Body of pancreas (tissue), 4 donors: ENCODE data around the gene TMF1. TPM values are rescaled to one million over a fixed set of nuclear protein-coding genes. Genes with fewer than 3 reads are reported as not detected.

Experiments used
- ATAC-seq: fragments of 150-250 bp; one replicate; pipeline ENCODE4 v1.9.1; 2016
- DNase-seq, 4 donors: peaks; one replicate each; pipeline ENCODE4 v3.0.0-alpha.2; 2019
- H3K27ac ChIP-seq, 4 donors: fragments of 200-600 bp; sonication (generic); 1 replicate in 3 of 4; 2 replicates in 1 of 4; pipeline versions ENCODE4 v1.5.1 to v1.6.1; 2016 to 2019; ENCODE audit warnings: mild to moderate bottlenecking in 1 of 4, mixed read lengths in 1 of 4, moderate library complexity in 1 of 4
- H3K27me3 ChIP-seq, 2 donors: fragments of 200-600 bp; sonication (generic); one replicate each; pipeline ENCODE4 v1.6.0; 2016; ENCODE audit warnings: mild to moderate bottlenecking in 1 of 2
- H3K36me3 ChIP-seq, 2 donors: fragments of 200-600 bp; sonication (generic); replicated peaks in 1 of 2; 2 replicates each; pipeline ENCODE4 v1.5.1; 2016; ENCODE audit warnings: low read depth in 2 of 2; ENCODE audit not compliant: insufficient read depth in 1 of 2
- H3K4me1 ChIP-seq: fragments of 200-600 bp; sonication (generic); one replicate; pipeline ENCODE4 v1.6.0; 2016
- H3K4me3 ChIP-seq, 2 donors: fragments of 200-600 bp; sonication (generic); 1 replicate in 1 of 2; 2 replicates in 1 of 2; pipeline ENCODE4 v1.5.1; 2016 to 2019
- H3K9me3 ChIP-seq, 3 donors: fragments of 200-600 bp; sonication (generic); 1 replicate in 2 of 3; 2 replicates in 1 of 3; pipeline ENCODE4 v1.5.1; 2016
- CTCF ChIP-seq, 7 experiments: fragments of 450-650 bp in 4 of 7; fragments of 200-600 bp in 3 of 7; sonication (generic) in 3 of 7; IDR thresholded peaks; one replicate each; pipeline ENCODE4 v1.5.1; 2016 to 2019; ENCODE audit warnings: antibody characterized with exemption in 7 of 7
- POLR2A ChIP-seq, 3 donors: fragments of 450-650 bp; IDR thresholded peaks; one replicate each; pipeline ENCODE4 v1.6.1; 2016; ENCODE audit warnings: antibody characterized with exemption in 3 of 3, mild to moderate bottlenecking in 2 of 3
- WGBS, 2 donors: methylation state at CpG; one replicate each; pipeline ENCODE4 v1.1.5; 2017; 5-methylcytosine and 5-hydroxymethylcytosine counted together
- intact Hi-C: fragments of 100-400 bp; cut with DNase I; formaldehyde crosslinking; loops from one replicate; pipeline ENCODE4 v1.15.1; 2023
- total RNA-seq, 2 donors: library from RNA; depleted of rRNA; stranded (reverse); fragments of >200 nt; gene quantifications; one replicate each; pipeline ENCODE4 v1.1.0, GENCODE V29; 2016

The TMF1 gene
- total RNA-seq, 2 donors from 2014 or later = 16.8 to 17.1 TPM

- Histone ChIP-seq H3K27ac (no peak overlapping the region), H3K27me3 (no peaks in the 10 kb centered on the region), H3K9me3 (no peaks in the 10 kb centered on the region), H3K4me1 (no peaks in the 10 kb centered on the region), H3K4me3 (no peak overlapping the region), H3K36me3 (peaks cover 6 to 25% of the 10 kb centered on the region in 2 donors)
- DNase-seq (no peak), ATAC-seq (no peak)
- intact Hi-C loops = no loop called here
- WGBS, 2 donors = 79 to 97% methylated on average over 1 of the region's 1 CpG
- no peak for TF ChIP-seq CTCF (IDR thresholded peaks at IDR 0.05)
- no peak for TF ChIP-seq POLR2A (IDR thresholded peaks at IDR 0.05)
Measured at GRCh38 chr3:68999605-69000004, 52.5 kb downstream of the TMF1 start.

GRCh38 chr3:68999158-68999557 is 53.0 kb downstream of the TMF1 start:
- peaks cover 6 to 25% of the 10 kb centered on the region in 2 donors for H3K36me3 ChIP-seq
- H3K4me1 ChIP-seq = no peaks in the 10 kb centered on the region
- intact Hi-C loops = no loop called here
- H3K4me3 ChIP-seq = no peak overlapping the region
- H3K9me3 ChIP-seq = no peaks in the 10 kb centered on the region
- no peaks in the 10 kb centered on the region for H3K27me3 ChIP-seq
- no peak overlapping the region for H3K27ac ChIP-seq
- ATAC-seq = no peak
- TF ChIP-seq CTCF (IDR thresholded peaks at IDR 0.05) = no peak
- TF ChIP-seq POLR2A (IDR thresholded peaks at IDR 0.05) = no peak
- DNase-seq = no peak

- H3K27ac ChIP-seq = no peak overlapping the region
- no peaks in the 10 kb centered on the region for H3K9me3 ChIP-seq
- TF ChIP-seq CTCF (IDR thresholded peaks at IDR 0.05) = no peak
- no peak for TF ChIP-seq POLR2A (IDR thresholded peaks at IDR 0.05)
- peaks cover 6 to 18% of the 10 kb centered on the region in 2 donors for H3K36me3 ChIP-seq
- H3K4me1 ChIP-seq = no peaks in the 10 kb centered on the region
- WGBS, 2 donors = 83 to 84% methylated on average over 6 of the region's 6 CpGs
- ATAC-seq = no peak
- intact Hi-C loops = no loop called here
- no peak overlapping the region for H3K4me3 ChIP-seq
- H3K27me3 ChIP-seq = no peaks in the 10 kb centered on the region
- DNase-seq = no peak
Measured at GRCh38 chr3:68997887-68998286, 54.2 kb downstream of the TMF1 start.

GRCh38 chr3:68996356-68996995 is 55.7 kb downstream of the TMF1 start:
- no peaks in the 10 kb centered on the region for H3K9me3 ChIP-seq
- no peak overlapping the region for H3K27ac ChIP-seq
- ATAC-seq (no peak), DNase-seq (no peak)
- peaks cover 6 to 16% of the 10 kb centered on the region in 2 donors for H3K36me3 ChIP-seq
- H3K4me1 ChIP-seq = no peaks in the 10 kb centered on the region
- no peak overlapping the region for H3K4me3 ChIP-seq
- WGBS, 2 donors = 68 to 84% methylated on average over 7 to 8 of the region's 8 CpGs
- intact Hi-C loops = no loop called here
- TF ChIP-seq CTCF (IDR thresholded peaks at IDR 0.05) = no peak
- no peak for TF ChIP-seq POLR2A (IDR thresholded peaks at IDR 0.05)
- no peaks in the 10 kb centered on the region for H3K27me3 ChIP-seq

GRCh38 chr3:68988740-68989139 is 63.4 kb downstream of the TMF1 start:
- Histone ChIP-seq H3K36me3 (peaks cover 3 to 23% of the 10 kb centered on the region in 2 donors), H3K9me3 (no peaks in the 10 kb centered on the region), H3K27ac (no peak overlapping the region), H3K4me3 (no peak overlapping the region), H3K4me1 (no peaks in the 10 kb centered on the region), H3K27me3 (no peaks in the 10 kb centered on the region)
- intact Hi-C loops = no loop called here
- TF ChIP-seq POLR2A (IDR thresholded peaks at IDR 0.05) = no peak
- TF ChIP-seq CTCF (IDR thresholded peaks at IDR 0.05) = no peak
- ATAC-seq = no peak
- WGBS, 2 donors = 90 to 92% methylated on average over 4 of the region's 4 CpGs
- no peak for DNase-seq
